Left ventricle myocardium superior (tissue), 1 donor: Measurements from ENCODE around the gene PTPRU. TPM values are rescaled to one million over a fixed set of nuclear protein-coding genes. Genes with fewer than 3 reads are reported as not detected.

ENCODE experiments used
- ATAC-seq: fragments of 200-7000 bp; cut with Tn5 transposase; one replicate; pipeline ENCODE4 v1.9.1; 2020; ENCODE audit warnings: mild to moderate bottlenecking, moderate library complexity
- DNase-seq: peaks from one replicate; pipeline ENCODE4 v3.0.0-alpha.2; 2020
- intact Hi-C: fragments of 100-400 bp; cut with micrococcal nuclease; formaldehyde crosslinking; loops from one replicate; pipeline ENCODE4 v1.11.0; 2022
- total RNA-seq: library from RNA; stranded (reverse); fragmentation: NEBNext Ultra II Directional; extraction: Animal tissue kit (Norgen Biotek cat#: 25700); gene quantifications from one replicate; pipeline ENCODE4 v1.2.1, GENCODE V29; 2021
- donor health status: DM: no; HTN: yes; CAD: no; lungs with severe emphysema.

The PTPRU gene
- total RNA-seq, 1 donor from 2014 or later, result 19.2 TPM

DNA sequence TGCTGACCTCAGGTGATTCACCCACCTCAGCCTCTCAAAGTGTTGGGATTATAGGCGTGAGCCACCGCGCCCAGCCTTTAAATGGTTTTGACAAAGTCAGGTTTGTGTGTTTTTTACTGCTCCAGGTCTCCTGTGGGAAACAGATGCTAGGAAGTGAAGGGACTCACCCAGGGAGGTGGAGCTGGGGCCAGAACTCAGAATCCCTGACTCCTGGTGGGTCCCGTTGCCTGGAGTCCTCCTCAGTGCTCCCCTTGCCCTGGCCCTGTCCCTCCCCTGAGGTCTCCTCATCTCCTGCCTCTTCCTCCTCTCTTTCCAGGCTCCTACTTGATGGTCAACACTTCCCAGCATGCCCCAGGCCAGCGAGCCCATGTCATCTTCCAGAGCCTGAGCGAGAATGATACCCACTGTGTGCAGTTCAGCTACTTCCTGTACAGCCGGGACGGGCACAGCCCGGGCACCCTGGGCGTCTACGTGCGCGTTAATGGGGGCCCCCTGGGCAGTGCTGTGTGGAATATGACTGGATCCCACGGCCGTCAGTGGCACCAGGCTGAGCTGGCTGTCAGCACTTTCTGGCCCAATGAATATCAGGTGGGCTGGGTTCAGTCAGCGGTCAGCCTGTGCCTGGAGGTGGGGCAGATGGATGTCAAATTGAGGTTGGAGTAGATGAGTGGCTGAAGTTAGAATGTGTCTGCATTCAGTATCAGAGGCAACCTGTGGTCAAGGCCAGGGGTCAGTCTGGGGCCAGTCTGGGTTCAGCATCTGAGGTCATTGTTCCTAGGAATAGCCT is 22.1 kb downstream of the PTPRU start:
- intact Hi-C loops, result no loop called here
- DNase-seq (no peak), ATAC-seq (no peak)

DNA sequence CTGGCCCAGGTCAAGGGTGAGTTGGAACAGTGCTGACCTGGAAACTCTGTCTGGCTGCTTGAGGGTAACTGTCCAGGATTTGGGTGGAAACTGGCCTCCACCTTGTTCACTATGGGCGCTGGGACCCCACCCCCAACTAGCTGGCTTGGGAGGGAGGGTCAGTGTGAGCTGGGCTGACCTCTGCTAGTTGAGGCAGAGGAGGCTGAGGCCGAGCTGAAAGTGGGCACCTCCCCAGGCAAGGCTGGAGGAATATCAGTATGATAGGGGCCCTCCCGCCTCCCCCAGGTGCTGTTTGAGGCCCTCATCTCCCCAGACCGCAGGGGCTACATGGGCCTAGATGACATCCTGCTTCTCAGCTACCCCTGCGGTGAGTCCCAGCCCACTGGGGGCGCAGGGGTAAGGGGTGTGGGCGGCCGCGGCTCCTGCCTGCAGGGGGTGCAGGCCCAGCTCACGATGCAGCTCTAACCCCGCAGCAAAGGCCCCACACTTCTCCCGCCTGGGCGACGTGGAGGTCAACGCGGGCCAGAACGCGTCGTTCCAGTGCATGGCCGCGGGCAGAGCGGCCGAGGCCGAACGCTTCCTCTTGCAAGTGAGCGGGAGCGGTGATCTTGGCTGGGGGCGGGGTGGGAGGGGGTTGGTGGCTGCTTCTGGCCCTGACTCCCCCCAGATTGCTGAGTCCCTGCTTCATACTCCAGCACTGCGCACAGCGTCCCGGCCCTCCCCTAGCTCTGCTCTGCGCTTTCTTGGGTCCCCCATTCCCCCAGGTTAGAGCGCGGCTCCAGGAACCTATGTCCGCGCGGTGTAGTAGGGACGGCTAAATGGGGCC is 22.9 kb downstream of the PTPRU start:
- peak; percentile 68 for ATAC-seq
- intact Hi-C loops, result no loop called here
- no peak for DNase-seq

DNA sequence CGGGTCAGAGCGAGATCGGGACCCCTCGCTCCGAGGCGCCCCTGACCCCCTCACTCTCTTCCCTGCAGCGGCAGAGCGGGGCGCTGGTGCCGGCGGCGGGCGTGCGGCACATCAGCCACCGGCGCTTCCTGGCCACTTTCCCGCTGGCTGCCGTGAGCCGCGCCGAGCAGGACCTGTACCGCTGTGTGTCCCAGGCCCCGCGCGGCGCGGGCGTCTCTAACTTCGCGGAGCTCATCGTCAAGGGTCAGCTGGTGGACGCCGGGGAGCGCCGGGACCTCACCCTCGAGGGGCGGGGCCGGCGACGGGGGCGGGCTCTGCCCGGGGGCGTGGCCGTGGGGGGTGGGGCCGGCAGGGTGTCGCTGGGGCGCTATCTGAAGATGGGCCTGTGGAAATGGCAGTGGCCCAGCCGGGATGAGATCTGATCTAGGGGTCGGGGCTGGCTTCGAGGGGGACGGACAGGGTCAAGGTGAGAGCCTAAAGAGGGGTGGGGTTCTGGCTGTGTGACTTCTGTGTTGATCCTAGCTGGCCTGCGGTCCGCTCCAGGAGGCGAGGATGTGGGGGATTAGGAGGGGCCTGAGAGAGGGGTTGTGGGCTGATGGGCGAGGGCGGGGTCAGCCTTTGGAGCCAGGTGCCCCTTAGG is 23.6 kb downstream of the PTPRU start:
- ATAC-seq (peak; percentile 93), DNase-seq (peak; percentile 79)
- intact Hi-C loops, result no loop called here

DNA sequence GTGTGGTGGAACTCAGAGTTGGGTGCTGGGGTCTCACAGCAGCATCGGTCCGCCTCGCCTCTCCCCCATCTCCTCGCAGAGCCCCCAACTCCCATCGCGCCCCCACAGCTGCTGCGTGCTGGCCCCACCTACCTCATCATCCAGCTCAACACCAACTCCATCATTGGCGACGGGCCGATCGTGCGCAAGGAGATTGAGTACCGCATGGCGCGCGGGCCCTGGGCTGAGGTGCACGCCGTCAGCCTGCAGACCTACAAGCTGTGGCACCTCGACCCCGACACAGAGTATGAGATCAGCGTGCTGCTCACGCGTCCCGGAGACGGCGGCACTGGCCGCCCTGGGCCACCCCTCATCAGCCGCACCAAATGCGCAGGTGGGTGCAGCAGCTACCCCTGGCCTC is 24.2 kb downstream of the PTPRU start:
- no peak for DNase-seq
- intact Hi-C loops, result no loop called here

DNA sequence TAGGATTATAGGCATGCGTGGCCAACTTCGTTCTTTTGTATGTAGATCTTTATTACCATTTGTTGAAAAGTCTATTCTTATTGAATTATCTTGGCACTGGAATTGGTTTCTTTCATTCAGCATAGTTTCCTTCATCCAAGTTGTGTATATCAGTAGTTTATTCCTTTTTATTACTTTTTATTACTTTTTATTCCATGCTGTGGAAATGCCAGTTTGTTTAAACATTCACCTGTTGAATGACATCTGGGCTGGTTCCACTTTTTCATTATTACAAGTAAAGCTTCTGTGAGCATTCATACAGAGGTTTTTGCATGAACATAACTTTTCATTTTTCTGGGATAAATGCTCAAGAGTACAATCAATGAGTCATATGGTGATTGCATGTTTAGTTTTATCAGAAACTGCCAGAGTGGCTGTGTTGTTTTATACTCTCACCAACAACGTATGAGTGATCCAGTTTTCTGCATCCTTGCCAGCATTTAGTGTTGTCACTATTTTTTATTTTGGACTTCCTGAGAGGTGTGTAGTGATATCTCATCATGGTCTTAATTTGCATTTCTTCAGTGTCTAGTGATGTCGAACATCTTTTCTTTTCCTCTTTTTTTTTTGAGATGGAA is 28.6 kb downstream of the PTPRU start:
- ATAC-seq, result no peak
- DNase-seq, result no peak
- intact Hi-C loops, result no loop called here

More for the DNA sequence above, 24.2 kb downstream of the PTPRU start:
- no peak for ATAC-seq

DNA sequence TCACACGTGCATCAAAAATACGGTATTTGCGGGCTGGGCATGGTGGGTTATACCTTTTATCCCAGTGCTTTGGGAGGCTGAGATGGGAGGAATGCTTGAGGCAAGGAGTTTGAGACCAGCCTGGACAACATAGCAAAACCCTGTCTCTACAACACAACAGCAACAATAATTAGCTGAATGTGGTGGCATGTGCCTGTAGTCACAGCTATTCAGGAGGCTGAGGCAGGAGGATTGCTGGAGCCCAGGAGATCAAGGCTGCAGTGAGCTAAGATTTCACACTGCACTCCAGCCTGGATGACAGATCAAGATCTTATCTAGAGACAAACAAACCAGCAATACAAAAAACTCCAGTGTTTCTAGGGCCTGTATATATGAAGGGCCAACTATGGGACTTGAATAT is 30.6 kb downstream of the PTPRU start:
- DNase-seq (no peak), ATAC-seq (no peak)
- intact Hi-C loops, result no loop called here

DNA sequence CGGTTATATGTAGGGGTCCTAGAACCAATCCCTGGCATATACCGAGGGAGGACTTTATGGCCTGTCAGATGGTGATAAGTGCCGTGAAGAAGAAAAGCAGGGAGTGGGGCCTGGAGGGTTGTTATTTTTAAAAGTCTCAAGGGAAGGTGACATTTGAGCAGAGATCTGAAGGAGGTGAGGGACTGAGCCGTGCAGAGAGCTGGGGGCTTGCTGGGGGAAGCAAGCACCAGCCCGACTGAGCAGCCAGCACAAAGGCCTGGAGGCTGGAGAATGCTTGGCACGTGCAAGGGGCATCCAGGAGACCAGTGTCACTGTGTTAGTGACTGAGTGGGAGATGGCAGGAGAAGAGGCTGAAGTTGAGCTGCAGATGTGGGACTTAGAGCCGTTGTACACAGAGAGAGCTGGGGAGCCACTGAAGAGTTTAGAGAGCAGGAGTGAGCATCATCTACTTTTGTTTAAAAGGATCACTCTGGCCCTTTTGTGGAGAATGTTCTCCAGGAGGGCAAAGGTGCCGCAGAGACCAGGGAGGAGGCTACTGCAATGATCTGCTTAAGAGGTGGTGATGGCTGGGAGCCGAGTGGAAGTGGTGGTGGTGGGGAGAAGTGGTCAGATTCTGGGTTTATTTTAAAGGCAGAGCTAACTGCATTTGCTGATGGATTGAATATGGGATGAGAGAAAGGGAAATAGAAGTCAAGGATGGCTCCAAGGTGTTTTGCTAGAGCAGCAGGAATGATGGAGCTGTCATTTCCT is 31.2 kb downstream of the PTPRU start:
- DNase-seq (no peak), ATAC-seq (no peak)
- intact Hi-C loops, result no loop called here

DNA sequence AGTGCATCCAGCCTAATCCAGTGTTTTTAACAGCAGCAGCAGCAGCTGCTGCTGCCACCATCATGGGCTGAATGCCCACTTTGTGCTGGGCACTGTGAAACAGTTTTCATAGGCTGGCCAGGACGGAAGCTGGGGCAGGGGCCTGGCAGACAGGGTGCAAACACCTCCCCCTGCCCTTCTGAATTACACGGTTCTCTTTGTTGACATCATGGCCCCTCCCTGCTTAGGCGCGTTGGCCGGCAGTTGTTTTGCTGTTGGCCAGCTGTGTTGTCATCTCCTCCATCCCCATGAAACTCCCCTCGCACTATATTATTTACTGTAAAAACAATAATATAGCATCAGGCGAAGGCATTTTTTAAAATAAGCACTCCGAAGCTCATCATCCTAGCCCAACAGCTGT is 33.1 kb downstream of the PTPRU start:
- DNase-seq, result no peak
- ATAC-seq, result no peak
- intact Hi-C loops, result no loop called here

DNA sequence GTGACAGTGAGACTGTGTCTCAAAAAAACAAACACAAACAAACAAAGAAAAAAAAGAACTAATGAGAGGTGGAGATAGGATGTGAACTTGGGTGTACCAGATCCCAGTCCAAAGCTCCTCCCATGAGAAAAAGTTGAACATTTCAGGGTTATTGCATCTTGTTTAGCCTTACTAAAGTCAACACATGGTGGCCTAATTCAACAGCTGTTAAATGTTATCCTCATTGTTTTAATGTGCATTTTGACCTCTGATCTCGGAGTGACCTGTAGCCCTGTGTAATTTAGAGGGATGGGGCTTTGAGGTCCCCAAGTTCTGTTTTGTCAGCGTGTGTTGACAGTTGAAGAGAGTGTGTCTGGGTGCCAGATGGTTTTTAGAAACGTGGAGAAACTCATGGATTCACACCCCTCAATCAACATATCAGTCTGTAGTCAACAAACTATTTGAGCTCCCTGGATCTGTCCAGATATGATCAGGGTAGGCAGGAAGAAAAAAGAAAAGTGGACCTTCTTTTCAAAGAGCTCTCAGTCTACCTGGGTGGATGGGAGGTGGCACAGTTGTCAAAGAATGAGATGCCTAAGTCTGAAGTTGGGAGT is 34.7 kb downstream of the PTPRU start:
- intact Hi-C loops, result no loop called here
- ATAC-seq, result peak; percentile 38

DNA sequence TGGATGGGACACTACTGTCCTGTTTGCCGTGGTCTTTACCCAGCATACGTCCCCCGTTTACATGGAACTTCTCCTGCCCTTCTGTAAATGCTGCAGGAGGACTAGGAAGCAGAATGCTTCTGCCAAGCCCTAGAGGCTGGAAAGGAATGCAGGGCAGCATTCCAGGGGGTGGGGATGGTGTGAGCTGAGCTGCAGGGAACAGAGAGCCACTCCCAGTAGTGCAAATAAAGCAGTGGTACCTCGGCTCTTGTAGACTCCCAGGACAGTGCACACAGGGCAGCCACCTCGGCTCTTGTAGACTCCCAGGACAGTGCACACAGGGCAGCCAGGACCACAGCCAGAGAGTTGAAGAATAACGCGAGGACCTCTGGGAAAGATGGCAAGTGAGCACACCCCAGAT is 35.4 kb downstream of the PTPRU start:
- intact Hi-C loops, result no loop called here
- ATAC-seq (peak; percentile 98), DNase-seq (peak; percentile 78)

More for the DNA sequence above, 34.7 kb downstream of the PTPRU start:
- no peak for DNase-seq

DNA sequence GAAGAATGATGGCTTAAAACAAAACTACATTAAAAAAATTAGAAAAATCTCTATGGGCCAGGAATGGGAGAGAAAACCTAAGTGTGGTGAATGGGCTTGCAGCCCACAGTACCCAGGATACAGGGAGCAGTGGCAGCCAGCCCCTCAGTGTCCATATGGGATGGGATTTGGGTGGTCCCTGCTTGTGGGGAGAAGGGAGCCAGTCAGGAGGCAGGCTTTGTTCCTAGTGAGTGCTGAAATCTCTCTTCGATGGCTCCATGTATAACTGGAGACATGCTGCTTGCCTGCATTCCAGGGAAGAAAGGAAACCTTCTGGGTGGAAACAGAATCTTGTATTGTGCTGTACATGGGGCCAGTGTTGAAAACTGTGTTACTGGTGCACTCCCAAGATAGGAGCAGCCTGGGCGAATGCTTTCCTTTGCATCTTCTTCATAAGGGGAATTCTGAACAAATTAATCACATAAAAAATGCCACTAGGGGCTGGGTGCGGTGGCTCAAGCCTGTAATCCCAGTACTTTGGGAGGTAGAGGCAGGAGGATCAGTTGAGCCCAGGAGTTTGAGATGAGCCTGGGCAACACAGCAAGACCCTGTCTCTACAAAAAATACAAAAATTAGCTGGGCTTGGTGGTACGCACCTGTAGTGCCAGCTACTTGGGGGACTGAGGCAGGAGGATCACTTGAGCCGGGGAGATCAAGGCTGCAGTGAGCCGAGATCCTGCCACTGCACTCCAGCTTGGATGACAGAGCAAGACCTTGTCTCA is 36.0 kb downstream of the PTPRU start:
- ATAC-seq (no peak), DNase-seq (no peak)
- intact Hi-C loops, result no loop called here

DNA sequence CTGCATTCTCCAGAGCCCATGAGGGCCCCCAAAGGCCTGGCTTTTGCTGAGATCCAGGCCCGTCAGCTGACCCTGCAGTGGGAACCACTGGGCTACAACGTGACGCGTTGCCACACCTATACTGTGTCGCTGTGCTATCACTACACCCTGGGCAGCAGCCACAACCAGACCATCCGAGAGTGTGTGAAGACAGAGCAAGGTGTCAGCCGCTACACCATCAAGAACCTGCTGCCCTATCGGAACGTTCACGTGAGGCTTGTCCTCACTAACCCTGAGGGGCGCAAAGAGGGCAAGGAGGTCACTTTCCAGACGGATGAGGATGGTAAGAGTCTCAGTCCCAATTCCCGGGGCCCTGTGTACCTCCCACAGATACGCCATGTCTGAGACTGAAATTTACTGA is 39.1 kb downstream of the PTPRU start:
- no peak for DNase-seq
- no peak for ATAC-seq
- intact Hi-C loops, result no loop called here

DNA sequence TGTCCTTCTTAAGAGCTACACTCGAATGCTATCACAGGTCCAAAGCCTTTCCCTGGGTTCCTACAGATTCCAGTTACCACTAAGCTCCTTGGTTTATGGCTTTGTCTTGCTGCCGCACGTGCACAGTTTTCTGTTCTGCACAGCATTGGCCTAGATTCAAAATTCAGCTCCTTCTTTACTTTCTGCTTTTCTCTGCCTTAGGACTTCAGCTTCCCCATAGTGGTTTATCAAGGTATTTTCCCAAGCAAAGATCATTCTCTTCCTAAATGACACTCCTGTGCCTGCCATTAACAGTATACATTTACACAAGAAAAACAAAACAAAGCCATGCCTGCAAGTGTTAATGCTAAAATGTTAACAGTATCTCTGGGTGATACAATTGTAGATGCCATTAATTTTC is 41.8 kb downstream of the PTPRU start:
- DNase-seq, result no peak
- intact Hi-C loops, result no loop called here
- no peak for ATAC-seq

DNA sequence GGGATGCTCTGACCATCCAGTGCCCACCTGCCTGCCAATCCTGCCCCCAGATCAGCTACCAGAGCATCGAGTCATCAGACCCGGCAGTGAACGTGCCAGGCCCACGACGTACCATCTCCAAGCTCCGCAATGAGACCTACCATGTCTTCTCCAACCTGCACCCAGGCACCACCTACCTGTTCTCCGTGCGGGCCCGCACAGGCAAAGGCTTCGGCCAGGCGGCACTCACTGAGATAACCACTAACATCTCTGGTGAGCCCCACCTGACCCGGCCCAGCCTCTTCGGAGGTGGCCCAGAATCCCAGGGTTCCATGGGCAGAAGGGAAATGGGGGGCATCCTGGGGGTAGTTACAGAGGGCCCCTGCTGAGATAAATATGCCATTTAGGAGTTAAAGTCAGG is 43.1 kb downstream of the PTPRU start:
- no peak for DNase-seq
- no peak for ATAC-seq
- intact Hi-C loops, result no loop called here

DNA sequence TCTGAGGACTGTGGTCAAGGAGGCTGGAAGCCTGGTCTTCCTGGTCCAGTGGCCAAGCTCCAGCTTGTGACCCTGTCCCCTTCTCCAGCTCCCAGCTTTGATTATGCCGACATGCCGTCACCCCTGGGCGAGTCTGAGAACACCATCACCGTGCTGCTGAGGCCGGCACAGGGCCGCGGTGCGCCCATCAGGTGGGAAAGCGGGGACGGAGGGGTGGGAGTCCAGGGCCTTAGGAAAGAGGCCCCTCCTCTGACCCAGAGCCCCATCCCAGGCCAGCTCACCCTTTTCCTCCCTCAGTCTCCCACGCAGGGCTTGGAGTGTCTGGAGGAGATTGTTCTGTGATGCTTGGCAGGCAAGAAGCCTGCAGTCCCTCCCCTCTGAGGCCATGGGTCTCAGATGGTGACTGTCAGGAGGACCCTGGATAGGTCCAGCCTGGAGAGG is 43.6 kb downstream of the PTPRU start:
- ATAC-seq, result no peak
- DNase-seq, result no peak
- intact Hi-C loops, result no loop called here

DNA sequence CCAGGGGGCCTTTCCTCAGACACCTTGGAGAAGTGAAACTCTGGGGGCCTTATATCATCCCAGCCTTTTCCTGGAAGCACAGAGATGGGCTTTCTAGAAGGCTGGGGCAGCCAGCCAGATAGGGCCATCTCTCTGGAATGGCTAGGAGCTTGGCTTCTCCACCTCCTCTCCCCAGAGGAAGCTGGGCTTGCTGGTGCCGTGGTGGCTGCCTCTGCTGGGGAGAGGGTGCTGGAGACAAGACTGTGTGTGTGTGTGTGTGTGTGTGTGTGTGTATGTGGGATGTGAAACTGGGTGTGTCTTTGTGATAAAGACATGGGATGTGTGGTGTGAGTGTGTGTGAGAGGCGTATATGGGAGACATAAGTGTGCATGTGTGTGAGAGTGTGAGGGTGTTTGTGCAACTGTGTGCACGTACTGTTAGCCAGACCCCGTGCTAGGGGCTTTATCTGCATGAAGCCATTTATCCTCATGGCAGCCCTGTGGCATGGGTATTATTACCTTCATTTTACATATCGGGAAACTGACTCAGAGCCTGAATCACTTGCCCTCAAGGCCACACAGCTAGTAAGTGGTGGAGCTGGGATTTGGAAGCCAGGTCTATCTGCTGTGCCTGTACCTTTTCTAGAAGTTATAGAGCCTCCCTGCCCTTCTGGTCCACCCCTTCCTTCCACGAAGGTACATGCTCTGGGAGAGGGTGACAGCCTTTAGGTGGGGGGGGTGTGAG is 44.2 kb downstream of the PTPRU start:
- DNase-seq (no peak), ATAC-seq (no peak)
- intact Hi-C loops, result no loop called here

DNA sequence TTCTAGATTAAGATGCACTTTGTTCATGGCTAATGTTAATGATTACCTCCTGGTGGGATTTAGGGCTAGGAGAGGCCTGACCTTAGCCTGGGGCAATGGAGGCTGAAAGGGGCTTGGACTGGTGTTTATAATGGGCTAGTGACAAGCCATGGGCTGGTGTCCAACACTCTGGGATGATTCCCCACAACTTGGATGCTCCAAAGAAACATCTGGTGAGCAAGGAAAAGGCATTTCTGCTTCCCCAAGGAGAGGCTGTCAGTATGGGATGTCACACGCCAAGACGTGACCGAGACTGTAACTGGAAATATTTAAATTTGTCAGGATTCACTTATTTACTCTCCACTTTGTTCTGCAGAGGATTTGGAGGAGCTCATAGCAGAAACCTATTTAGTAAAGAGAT is 45.2 kb downstream of the PTPRU start:
- no peak for DNase-seq
- intact Hi-C loops, result no loop called here
- ATAC-seq, result no peak
